Islet of Langerhans (tissue), 1 donor: ENCODE results near the gene ZSCAN10.

ENCODE experiments used
- FAIRE-seq: peaks from one replicate; lab custom pipeline; 2011; peaks lifted over from hg19 to GRCh38; lab: Jason Lieb, UNC

The ZSCAN10 gene

DNA sequence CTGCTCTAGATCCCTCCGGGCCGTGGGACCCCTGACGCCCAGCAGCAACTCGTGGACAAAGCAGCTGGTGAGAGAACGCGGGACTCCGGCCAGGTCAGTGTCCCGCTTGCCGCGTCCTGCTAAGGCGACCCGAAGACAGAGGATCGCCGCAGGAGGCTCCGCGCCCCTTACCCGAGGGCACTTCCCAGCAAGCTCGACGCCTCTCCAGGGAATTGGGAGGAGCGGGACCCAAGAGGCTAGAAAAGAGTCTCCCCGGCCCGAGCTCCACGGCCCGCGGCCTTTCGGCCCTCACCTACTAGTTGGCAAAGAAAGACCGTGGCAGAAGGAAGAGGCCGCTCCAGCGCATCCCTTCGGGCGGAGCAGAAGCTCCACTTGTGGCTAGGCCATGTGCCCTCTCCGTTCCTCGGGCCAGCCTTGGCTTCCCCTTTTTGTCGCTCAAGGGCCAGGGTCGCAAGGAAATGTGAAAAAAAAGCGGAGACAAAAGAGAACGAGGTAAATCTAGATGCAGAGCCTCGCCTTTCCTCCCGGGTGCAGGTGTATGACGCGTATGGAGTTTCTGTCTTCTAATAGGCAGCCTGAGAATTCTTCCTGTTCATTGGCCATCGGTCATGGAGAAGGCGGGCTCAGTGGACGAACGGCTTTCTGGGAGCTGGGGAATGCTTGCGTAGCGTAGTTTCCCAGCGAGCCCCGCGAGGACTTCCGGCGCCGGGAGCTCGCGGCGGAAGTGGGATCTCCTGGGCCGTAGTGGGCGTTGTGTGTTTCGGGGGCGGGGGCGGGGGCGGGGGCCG, 35.4 kb upstream of the ZSCAN10 start, which contains the start of gene ZNF213:
ZNF213 (plus strand) TSS at position 692 of the 788 bp plus-strand sequence. CDS start 2,252 bp downstream, outside the sequence.
- FAIRE-seq: peak; percentile 95

DNA sequence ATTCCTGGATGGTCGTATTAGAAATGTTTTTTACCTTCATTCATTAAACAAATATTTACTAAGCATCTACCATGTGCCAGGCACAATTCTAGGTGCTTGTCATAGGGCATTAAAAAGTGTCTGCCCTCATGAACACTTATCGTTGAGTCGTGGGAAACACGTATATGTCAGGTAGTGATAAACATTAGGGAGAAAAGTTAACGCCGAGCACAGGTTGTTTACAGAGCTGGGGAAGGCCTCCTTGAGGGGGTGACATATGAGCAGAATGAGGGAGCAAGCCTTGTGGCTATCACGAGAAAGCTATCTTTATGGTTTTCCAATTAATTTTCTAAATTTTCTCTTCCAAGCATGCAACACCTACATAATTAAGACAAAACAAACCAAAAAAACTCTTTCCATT, 34.8 kb upstream of the ZSCAN10 start:
- FAIRE-seq: no peak

DNA sequence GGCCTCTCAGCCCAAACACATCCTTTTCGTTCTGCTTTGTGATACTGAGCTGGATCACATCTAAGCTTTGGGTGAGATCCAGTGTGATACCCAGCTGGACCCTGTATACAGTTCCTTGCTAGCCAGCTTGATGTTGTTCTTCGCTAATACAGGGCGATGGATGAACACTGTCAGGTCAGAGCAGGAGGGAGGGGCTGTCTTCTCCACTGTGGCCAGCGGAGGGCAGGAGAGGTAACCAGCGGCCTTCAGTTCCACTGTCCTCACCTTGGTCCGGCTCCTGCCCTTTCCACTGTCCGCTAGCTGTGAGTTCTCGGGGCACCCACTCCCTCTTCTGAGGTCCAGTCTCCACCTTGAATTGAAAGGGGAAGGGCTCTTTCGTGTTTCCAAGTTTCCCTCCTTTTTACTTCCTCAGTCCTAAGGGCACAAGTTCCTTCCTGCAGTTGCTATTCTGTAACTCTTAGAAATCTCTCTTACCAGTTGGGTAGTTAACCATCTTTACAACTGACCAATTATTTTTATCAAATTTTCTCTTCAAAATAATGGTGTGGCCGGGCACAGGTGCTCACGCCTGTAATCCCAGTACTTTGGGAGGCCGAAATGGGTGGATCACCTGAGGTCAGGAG, 32.8 kb upstream of the ZSCAN10 start:
- no peak for FAIRE-seq

DNA sequence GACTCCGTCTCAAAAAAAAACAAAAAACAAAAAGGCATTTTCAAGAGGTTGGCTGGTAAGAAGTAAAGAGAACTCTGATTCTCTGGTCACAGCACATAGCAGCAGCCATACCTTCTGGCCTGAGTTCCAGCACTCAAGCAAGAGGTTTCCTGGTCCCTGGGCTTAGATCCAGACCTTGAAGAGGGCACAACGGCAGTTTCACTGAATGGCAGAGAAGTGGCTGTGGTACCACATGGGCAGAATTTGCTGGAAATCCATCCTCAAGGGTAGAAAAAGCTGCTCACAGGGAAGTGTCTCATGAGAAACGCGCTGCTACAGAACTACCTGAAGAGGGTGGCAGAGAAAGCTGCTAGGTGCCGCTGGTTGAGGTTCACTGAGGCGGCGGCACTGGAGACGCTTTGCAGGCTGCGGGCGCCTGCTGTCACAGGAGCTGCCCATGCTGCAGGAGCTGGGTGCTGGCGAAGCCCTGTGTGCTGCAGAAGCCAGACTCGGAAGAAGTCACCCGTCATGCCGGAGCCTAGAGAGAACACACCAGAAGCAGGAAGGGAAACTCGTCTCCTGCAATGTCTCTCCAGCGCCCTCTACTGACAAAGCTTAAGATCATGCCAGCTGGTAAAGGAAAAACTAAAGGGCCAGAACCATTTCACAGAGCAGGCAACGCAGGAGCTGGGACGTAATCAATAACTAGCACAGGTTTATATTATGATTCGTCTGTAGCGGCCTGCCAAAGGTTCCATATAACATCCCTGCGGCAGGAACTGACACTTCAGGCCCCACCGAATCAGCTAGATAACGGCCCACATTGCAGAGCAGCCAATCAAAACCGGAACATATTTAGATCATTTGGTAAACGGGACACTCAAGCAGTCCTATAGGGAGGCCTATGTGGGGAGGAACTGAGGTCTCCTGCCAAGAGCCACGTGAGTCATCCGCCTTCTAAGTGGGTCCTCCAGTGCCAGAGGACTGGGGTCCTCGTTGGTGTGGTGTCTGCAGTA, 30.3 kb upstream of the ZSCAN10 start:
- no peak for FAIRE-seq

DNA sequence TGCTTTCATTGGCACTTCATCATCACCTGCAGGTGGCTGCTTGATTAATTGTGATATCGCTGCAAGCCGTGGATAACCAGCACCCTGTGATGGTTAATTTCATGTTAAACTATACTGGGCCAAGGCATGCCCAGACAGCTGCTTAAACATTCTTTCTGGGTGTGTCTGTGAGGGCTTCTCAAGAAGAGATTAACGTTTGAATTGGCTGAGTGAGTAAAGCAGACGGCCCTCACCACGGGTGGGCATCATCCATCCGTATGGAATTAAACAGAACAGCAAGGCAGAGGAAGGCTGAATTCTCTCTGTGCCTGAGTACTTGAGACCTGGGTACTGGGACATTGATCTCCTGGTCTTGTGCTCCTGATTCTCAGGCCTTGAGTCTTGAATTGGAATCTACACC, 28.7 kb upstream of the ZSCAN10 start:
- FAIRE-seq: no peak

DNA sequence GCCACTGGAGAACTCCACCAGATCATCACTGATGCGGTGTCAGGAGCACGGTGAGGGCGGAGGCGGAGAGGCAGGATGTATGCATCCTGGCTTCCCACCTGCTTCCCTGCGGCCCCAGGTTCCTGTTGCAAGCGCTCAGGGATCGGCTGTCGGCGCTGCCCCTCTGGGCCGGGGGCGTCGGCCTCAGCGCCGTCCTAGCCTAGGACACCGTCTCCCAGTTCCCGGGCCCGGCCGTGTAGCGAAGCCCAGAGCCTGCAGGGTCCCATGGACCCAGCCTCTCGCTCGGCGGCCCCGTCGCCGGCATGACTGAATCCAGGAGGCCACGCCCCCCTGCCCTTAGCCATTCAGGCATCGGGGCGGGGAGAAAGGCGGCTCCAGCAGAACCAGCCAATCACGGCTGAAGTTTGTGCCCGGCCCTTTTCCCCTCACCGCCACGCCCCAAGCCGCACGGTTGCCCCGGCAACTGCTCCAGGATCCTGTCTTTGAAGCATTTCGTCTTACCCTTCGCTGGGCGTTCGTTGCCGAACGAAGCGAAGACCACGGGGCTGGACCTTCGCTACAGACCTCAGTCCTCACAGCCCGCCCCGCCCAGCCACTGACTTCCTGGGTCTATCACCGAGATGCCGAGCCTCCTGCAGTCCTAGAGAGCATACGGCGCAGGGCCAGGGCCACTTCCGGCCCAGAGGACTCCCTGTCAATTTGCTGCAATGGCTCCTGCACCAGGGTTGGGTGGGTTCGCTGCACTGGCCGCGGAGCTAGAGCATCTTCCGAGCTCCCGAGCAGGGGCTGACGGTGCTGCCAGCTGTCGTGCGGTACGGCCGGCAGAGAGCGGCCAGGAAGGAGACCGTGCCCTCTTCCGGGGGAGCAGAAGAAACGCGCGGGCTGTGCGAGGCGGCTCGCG, 25.1 kb upstream of the ZSCAN10 start:
- FAIRE-seq: no peak

DNA sequence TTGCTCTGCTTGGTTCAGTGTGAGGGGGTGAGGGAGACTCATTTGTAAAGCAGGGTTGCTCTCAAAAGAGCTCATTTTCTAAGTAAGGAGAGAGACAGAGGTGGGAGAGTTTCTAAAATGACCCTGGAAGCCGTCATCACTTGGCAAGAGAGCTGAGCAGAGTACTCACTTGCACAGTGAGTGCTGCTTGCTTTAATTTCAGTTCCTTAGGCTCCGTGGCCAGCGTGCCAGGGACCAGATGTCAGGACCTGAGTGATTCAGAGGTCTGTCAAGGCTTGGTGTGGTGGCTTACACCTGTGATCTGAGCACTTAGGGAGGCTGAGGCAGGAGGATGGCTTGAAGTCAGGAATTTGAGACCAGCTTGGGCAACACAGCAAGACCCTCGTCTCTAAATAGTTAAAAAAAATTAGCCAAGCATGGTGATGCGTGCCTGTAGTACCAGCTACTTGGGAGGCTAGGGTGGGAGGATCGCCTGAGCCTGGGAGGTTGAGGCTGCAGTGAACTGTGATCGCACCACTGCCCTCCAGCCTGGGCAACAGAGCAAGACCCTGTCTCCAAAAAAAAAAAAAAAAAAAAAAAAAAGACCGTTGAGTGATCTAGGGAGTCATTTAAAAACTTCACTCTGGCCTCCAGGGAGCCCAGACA, 24.0 kb upstream of the ZSCAN10 start:
- no peak for FAIRE-seq

DNA sequence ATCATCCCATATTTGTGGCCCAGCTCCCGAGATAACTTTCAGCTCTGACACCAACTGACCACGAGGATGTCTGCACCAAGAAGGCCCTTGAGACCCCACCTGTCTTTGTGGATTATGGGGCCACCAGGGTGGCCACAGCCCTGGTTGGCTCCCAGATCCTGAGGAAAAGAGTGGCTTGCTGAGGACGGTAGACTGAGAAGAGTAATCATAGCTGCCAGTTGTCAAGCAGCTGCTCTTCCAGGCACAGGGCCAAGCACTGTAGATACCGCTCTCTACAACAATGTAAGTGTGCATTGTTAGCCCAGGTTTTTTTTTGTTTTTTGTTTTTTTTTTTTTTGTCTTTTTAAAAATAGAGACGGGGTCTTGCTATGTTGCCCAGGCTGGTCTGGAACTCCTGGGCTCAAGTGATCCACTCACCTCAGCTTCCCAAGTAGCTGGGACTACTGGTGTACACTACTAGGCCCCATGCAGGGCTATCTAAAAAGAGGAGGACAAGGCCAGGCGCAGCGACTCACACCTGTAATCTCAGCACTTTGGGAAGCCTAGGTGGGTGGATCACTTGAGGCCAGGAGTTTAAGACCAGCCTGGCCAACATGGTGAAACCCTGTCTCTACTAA, 22.9 kb upstream of the ZSCAN10 start:
- FAIRE-seq: no peak

DNA sequence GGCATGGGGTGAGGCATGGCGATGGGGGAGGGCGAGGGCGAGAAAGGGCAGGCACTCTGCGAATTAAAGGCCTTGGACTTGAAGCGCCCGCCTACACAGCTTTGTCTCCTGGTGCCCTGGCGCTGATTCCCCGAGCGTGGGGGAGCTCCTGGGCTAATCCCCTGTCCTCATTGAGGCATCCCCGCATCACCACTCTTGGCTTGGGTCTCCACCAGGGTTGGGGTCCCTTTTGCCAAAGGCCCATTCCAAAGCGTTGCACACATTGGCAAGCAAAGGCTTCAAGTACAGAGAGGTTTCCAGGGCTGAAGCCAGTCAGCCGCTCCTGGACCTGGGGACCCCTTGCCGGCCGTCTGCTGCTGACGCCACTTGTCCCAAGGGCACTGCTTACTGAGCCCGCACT, 21.3 kb upstream of the ZSCAN10 start:
- FAIRE-seq: no peak

DNA sequence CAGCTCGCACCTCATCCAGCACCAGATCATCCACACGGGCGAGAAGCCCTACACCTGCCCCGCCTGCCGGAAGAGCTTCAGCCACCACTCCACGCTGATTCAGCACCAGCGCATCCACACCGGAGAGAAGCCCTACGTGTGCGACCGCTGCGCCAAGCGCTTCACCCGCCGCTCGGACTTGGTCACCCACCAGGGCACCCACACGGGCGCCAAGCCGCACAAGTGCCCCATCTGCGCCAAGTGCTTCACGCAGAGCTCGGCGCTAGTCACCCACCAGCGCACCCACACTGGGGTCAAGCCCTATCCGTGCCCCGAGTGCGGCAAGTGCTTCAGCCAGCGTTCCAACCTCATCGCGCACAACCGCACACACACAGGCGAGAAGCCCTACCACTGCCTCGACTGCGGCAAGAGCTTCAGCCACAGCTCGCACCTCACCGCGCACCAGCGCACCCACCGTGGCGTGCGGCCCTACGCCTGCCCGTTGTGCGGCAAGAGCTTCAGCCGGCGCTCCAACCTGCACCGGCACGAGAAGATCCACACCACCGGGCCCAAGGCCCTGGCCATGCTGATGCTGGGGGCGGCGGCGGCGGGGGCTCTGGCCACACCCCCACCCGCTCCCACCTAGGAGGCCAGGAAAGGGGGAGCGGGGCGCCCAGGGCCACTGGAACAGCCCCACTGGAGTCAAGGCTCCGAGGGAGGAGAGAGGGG, 20.8 kb upstream of the ZSCAN10 start:
- FAIRE-seq: no peak

DNA sequence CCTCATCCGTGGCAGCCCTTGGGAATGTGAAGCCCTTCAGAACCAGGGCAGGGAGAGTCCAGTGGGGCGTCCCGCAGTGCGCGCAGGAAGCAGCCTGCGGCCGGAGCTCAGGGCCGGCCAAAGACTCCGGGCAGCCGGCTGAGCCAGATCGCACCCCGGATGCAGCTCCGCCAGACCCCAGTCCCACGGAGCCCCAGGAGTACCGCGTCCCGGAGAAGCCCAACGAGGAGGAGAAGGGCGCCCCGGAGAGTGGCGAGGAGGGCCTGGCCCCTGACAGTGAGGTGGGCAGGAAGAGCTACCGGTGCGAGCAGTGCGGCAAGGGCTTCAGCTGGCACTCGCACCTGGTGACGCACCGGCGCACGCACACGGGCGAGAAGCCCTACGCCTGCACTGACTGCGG, 20.2 kb upstream of the ZSCAN10 start:
- no peak for FAIRE-seq

DNA sequence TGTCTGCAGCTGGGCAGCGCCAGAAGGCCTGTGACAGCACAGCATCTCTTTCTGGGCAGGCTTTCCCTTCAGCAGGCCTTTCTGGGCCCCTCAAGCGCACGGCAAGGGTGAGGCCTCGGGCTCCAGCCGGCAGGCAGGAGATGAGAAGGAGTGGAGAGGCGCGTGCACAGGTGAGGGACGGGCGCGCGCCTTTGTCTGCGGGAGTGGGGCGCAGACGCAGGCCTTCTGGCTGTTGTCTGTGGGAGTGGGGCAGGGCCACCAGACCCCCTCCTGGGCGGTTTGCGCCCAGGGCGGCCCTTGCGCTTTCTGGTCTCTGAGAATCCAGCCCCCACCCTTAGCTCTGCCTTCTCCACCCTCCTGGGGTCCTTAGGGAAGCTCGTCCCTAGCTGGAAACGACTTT, 19.8 kb upstream of the ZSCAN10 start:
- FAIRE-seq: no peak

DNA sequence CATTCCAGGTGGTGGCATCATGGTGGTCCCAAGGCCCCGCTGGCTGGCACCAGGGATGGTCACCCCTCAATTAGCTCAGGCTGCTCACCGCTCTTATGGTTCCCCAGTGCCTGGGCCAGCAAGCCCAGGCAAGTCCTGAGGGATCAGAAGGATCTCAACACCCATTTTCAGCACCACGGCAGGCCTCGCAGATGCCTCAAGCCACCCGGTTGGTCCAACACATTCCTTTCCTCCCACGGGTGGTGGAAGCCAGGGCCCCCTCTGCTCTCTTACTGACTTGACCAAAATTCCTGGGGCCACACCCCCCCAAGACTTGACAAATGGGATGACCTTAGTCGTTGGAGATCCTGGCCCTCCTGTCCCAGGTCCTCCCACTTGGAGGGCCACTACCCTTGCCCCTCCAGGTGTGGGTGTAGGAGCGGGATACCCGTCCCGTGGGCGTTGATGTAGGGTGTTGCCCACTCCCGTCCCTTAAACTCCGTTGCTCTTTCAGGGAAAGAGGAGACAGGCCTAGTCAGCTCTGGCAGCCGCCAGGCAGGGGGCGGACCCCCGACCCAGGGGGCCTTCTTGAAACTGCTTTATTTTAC, 19.2 kb upstream of the ZSCAN10 start:
- no peak for FAIRE-seq

DNA sequence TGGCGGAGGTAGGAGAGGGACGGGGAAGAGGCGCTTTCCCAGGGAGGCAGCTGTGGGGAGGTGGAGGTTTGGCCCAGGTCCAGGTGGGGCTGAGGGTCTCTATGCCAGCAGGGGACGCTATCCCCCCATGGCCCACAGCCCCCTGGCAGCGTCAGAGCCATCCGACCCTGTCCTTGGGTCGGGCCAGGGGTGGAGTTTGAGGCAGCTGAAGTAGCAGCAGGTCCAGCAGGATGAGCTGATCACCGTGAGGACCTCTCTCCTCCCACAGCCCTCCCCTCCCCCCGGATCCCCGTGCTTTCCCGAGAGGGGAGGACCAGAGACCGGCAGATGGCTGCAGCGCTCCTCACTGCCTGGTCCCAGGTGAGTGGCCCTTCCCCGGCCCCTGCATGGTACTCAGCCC, 16.5 kb upstream of the ZSCAN10 start:
- no peak for FAIRE-seq

DNA sequence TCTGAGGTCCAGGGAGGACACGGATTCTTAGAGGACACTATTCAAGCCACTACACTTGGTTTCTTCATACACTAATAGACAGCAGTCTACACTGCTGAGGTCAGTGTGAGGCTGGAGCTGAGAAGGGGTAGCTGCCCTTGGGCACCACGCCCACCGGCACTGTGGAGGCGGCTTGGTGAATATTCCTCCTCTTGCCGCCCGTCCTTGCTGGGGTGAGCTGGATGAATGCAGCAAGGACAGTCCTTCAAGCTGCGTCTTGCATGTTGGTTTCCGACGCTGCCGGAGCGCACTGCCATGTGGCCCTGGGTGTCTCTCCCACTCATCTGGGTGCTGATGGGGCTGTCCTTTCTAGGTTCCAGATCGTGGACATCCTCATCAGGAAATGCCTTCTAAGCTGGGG, 15.9 kb upstream of the ZSCAN10 start:
- no peak for FAIRE-seq

DNA sequence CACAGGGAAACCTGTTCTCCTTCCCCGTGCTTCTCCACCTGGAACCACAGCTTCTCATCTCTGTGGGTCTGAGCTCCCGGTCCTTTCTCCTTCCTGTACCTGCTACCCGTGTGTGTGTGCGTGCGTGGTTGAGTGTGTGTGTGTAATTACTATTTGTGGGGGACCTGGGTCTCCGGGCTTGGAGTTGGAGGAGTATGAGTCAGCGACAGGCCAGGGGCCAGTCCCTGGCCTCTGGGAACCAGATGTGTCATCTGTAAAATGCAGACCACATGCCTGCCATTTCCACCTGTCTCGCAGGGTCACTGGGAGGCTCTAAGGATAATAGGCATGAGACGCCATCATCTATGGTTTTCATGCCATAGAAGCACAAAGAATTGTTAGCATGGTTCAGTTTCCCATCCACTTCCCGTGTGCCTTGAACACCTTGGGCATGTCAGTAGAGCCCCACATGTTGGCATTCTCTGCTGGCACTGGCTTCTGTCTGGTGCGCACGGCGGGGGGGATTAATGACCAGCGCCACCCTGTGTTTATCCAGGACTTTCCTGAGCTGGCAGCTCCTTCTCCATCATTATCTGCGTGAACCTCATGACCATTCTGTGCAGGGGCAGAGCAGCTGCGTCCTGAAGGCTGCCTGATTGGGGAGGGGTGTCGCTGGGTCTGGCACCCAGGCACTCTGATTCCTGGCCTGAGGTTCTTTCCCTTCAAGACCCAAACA, 14.8 kb upstream of the ZSCAN10 start:
- no peak for FAIRE-seq

DNA sequence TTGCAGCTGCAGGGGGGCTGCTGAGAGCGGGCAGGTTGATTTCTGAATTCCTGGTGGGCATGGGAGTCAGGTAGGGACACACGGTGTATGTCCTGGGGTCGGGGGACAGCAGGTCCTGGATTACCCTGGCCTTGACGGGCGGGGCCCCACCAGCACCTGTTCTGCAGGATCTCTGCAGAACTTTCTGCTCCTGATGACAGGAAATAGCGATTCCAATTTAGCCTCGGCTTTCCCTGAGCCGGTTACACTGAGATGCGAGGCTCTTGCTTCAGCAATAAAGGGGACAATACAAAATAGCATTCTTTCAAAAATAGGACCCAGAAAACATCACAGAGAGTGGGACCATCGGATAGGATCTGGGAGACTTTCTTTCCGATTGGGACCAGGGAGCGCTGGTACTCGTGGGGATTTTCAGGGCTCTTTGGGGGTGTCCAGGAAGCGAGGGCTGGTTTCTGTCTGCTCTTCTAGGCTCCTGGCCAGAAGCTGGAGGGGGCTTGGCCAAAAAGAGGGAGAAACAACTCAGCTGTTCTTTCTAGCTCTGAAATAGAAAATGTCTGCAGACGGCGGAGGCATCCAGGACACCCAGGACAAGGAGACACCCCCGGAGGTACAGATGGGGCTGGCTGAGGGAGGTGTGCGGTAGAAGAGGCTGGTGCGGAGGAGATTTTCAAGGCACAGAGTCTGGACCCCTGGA, 13.9 kb upstream of the ZSCAN10 start:
- FAIRE-seq: no peak
